Measurements from ENCODE around the gene ANTXR2.
A peak's percentile ranks its signal among the peaks of the same experiment; 100 is the strongest.
"Not testable (repeated sequence)": the region's sequence is repeated elsewhere in the genome, so short reads cannot be mapped to it uniquely, and the experiment has no call there.

Gene ANTXR2

DNA sequence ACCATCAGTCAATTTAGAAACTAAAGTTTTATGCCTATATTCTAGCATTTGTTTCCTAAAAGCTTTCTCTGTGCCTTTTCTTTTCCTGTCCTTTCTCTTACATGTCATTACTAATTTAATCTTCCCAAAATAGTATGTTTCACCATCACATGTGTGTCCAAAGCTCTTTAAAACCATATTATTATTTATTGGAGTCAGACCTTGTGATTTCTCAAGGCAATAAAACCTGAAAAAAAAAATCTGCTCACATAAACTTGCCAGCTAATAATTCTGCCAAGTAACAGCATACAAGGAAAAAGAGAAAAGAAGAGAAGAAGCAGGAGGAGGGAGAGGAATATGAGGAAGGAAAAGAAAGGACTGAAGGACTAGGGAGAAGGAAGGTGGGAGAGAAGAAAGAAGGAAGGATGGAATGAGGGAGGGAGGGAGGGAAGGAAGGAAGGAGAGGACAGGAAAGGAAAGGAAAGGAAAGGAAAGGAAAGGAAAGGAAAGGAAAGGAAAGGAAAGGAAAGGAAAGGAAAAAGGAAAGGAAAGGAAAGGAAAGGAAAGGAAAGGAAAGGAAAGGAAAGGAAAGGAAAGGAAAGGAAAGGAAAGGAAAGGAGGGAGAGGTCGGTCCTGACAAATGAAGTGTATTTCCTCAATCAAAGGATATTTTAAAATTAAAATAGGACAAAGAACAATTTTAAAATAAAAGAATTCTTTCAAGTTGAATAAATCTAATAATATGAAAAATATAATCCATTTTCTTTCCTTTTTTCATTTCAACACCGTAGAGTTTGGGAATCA, 57.4 kb downstream of the ANTXR2 start:
- DNase-seq, result no peak

DNA sequence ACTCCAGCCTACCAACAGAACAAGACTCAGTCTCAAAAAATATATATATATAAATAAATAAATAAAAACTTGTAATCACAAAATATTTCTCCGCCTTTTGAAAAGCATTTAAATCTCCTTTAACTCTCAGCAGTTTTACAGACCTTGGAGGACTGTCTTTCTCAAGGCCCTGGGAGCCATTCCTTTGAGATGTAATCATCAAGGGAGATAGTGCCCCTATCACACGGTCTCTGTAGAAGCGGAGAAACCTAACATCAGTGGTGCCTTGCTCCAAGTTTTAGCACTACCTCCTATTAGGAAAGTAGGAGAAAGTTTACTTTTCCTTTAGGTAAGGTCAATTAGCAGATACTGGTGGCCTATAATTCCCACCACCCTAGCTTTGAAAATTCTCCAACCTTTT, 58.5 kb downstream of the ANTXR2 start:
- no peak for DNase-seq

DNA sequence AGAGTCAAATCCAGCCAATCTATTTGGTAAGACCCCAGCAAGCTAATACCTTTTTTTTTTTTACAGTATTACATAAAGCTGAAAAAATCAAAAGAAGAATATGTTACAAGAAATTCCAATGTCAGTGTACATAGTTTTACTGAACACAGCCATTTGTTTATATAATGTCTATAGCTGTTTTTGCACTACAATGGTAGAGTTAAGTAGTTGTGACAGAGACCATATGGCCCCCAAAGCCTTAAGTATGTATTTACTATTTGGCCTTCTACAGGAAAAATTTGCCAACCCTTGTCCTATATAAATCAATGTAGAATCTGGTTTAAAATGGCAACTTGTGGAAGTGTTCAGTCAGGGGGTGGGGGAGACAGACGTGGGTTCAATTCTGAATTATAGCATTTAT, 60.7 kb downstream of the ANTXR2 start:
- no peak for DNase-seq

DNA sequence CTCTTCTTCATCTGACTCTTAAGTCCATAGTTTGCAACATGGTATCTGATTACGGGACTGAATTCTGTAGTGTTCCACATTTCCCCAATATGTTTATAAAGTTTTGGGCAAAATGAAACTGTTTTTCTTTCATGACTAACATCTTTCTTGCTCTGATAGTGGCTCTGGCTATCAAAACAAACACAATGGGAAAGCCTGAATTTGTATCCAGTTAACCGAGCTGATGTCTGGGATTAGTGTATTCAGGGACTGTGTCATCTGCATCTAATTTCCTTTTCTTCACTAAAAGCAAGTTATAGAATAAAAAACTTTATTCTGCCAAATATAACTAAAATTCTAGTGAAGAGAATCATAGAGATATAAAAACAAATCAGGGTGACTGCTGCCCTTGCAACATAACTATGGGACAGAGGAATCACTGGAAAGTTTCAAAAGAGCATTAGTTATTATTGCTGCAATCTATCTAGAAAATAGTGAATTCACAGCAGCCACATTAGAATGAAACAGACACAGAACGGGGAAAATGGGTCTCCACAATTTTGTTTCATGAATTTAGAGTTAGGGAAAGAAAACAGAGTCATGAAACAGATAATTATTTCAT, 61.3 kb downstream of the ANTXR2 start:
- DNase-seq, result no peak

DNA sequence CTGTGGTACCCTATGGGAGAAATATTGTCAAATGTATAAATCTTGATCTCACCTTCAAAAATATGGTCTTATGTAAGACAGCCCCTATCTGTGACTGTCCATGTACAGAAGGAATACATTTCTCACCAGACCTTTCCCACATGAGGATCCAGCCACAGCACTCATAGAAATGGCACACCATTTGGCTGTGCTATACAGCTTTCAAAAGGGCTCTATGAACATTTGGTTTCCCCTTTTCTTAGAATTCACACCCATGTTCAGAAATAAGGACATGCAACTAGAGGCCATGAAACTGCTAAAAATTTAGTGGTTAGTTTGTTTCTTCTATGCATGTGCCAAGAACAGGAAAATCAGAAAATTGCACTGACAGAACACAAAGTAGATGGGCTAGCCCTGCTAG, 62.7 kb downstream of the ANTXR2 start:
- no peak for DNase-seq

DNA sequence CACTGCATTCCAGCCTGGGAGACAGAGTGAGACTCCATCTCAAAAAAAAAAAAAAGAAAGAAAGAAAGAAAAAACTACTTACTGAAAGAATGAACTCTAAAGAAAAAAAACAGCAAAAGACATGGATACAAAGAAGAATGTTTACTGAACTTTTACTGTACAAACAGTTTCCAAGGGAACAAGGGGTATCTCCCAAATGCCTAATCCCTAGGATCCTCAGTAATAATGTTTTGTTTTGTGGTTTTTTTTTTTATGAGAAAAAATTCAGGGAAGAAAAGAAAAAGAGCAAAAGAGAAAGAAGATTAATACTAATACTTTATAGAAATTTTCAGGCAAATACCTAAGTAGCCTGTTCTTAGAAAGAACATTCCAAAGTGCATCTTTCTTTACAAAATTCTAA, 63.2 kb downstream of the ANTXR2 start:
- DNase-seq, result no peak

DNA sequence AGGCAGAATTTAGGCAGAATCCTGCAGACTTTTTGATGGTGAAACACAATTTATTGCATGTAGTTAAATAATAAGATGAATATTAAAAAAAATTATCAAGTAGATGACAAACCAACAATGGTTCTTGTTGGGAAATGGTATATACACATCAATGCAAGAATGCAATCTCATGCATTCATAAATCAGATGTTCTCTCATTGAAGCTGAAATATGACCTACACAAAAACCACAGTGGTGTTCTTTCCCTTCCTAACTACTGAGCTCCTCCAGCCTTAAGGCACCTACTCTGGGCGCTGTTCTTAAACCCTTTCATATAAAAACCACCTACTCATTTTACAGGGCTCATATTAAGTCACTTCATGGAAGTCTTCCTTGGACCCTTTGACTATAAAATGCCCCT, 64.1 kb downstream of the ANTXR2 start:
- DNase-seq, result no peak

DNA sequence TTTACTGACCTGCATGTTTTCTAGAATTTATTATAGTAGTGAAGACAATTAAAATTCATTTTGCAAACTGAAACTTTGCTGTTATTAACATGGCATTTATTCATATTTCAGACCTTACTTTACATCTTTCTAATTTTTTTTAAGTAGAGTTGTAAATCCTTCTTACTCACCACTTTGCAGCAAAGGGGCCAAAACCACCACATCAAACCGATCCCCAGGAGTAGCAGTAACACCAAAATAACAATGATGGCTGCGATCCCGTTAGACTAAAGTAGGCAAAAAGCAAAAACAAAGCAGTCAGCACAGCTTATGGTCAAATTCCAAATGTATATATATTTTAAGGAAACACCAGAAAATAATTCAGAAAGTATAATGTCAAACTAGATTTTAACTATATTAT, 64.7 kb downstream of the ANTXR2 start:
- no peak for DNase-seq

DNA sequence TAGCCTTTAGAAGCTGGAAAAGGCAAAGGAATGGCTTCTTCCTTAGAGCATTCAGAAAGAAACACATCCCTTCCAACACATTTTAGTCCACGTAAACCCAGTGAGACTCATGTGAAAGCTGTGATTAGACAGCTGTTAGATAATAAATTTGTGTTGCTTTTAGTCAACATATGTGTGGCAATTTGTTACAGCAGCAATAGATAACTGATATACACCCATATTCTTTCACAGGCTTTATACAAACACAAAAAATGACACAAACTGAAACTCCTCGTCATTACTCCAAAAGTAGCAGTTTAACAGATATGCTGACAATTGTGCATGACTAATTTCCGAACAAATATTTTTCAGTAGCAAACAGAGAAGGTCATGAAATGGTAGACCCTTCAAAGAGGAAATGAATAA, 65.3 kb downstream of the ANTXR2 start:
- DNase-seq, result no peak

DNA sequence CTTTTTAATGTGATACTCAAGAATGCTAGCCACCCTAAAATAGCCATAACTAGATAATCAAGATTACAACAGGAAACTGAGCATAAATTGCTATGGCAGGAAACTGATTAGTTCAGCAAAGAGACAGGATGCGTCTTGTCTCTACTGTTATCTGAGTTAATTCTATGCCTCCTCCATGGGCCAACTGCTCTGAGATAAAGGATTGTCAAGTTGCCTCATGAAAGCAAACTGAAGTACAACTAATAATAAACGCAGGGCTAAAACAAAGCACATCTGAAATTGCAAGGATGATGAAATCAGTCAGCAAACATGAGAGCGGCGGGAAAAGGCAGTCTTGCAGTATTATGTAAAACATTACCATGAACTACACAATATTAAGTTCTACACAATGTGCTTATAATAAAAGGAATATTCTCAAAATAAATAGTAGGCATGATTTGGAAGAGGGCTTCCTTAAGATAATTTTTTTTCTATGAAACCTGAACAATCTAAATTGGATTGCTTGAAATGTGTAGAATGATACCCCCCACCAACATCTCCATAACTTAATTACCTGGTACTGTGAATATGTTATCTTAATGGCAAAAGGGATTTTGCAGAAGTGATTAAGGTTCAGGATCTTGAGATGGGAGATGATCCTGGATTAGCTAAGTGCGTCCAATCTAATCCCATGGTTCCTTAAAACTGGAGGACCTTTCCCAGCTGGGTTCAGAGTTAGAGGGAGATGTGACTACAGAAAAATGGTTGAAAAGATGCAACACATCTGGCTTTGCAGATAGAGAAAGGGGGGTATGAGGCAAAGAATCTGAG, 65.9 kb downstream of the ANTXR2 start:
- no peak for DNase-seq

DNA sequence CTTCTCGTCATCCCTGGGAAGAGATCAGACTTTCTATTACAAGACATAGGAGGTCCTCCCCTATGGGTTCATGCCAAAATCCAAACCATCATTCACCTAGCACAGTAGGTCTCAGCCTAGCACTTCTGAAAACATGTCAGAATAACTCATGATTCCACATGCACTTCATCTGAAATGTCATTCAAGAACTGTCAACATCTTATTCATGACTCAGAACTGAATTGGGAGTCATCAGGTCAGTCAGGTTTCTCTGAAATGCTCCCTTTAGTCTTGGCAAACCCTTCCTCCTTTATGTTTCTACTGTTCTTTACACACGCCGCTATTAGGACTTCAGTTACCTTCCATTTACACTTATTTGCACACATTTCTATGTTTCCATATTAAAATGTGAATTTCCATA, 67.2 kb downstream of the ANTXR2 start:
- no peak for DNase-seq

DNA sequence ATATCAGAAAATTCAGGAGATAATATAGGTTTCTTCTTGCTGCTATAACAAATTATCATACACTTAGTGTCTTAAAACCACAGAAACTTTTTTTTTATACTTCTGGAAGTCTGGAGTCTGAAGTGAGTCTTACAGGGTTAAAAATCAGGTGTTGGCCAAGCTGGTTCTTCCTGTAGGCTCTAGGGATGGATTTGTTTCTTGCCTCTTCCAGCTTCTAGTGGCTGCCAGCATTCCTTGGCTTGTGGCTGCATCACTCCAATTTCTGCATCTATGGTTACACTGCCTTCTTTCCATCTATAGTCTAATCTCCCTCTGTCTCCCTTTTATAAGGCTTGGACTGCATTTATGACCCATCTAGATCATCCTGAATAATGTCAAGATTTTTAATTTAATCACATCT, 68.7 kb downstream of the ANTXR2 start:
- DNase-seq, result no peak

DNA sequence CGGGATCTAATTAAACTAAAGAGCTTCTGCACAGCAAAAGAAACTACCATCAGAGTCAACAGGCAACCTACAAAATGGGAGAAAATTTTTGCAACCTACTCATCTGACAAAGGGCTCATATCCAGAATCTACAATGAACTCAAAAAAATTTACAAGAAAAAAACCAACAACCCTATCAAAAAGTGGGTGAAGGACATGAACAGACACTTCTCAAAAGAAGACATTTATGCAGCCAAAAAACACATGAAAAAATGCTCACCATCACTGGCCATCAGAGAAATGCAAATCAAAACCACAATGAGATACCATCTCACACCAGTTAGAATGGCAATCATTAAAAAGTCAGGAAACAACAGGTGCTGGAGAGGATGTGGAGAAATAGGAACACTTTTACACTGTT, 70.5 kb downstream of the ANTXR2 start:
- DNase-seq, result not testable (repeated sequence)

DNA sequence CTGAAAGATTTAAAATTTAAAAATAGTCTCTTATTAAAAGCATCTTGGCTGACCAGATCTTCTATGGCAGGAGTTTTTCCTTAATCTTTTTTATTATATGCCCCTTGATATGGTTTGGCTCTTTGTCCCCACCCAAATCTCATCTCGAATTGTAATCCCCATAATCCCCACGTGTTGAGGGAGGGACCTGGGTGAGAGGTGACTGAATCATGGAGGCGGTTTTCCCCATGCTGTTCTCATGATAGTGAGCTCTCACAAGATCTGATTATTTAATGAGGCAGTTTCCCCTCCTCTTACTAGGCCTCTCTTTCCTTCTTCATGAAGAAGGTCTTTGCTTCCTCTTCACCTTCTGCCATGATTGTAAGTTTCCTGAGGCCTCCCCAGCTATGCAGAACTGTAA, 74.0 kb downstream of the ANTXR2 start:
- DNase-seq, result not testable (repeated sequence)

DNA sequence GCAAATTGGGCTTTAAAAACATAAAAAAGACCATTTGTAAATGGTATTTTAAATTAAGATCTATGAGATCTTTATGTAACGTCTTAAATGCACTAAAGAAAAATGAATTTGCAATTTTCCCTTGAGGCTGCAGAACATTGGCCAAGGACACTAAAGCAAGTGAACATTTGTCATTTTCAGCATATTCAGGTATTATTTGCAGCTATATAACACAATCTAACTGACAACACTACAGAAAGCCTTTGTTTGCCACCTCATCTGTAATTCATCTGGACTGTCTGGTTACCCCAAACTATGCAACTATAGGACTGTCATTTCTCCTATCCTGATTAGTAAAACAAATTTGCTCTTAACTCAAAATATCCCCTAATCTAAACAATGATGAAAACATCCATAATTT, 74.8 kb downstream of the ANTXR2 start:
- no peak for DNase-seq

DNA sequence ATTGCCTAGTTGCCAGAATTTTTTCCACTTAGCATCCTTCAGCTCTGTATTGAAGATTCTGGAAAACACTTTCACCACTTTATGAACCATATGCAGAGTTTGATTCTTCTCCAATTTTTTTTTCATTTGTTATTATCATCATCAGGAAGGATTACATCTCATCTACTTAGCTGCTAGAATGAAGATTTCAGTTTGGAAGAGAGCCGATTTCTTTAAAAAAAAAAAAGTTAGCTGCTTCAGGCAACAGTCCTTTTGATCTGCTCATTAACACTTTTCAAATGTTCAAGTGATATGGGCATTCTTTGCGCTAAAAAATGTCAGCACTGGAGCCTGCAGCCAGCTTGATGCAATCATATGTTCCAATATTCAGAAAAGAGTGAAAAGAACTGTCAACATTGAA, 76.2 kb downstream of the ANTXR2 start:
- DNase-seq, result peak; percentile 45

DNA sequence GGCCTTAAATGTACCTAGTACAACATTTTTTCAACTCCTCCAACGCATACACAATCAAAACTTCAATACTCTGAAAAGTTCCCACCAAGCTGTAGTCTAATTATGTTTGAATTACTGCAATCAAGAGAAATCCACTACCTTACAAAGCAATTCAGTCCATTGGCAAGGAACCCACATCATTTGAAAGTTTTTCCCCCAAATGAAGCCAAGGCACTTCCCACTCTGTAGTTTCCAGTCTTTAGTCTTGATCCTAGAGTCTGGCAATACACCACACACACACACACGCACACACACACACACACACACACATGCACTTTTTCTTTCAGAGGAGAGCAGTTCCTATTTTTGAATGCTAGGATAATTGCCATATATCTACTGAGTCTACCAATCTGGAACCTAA, 79.6 kb downstream of the ANTXR2 start:
- DNase-seq, result no peak

DNA sequence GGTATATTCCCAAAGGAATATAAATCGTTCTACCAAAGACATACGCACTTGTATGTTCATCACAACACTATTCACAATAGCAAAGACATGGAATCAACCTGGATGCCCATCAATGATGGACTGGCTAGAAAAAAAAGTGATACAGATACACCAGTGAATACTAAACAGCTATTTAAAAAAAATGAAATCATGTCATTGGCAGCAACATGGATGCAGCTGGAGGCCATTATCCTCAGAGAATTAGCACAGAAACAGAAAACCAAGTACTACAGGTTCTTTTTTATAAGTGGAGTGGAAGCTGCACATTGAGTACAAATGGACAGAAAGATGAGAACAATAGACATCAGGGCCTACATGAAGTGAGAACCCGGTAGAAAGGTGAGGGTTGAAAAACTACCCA, 81.4 kb downstream of the ANTXR2 start:
- no peak for DNase-seq

DNA sequence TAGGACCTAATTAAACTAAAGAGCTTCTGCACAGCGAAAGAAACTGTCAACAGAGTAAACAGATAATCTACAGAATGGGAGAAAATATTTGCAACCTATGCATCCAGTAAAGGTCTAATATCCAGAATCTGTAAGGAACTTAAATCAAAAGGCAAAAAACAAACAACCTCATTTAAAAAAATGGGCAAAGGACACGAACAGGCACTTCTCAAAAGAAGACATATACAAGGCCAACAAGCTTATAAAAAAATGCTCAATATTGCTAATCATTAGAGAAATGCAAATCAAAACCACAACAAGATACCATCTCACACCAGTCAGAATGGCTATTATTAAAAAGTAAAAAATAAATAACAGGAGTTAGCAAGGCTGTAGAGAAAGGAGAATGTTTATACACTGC, 81.9 kb downstream of the ANTXR2 start:
- DNase-seq, result not testable (repeated sequence)

DNA sequence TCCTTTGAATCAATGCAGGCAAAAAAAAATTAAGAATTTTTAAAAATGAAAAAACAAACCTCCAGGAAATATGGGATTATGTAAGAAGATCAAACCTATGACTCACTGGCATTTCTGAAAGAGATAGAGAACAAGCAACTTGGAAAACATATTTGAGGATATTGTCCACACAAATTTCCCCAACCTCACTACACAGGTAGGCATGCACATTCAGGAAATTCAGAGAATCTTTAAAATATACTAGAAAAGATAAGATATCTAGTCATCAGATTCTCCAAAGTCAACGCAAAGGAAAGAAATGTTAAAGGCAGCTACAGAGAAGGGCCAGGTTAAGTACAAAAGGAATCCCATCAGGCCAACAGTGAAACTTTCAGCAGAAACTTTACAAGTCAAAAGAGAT, 85.6 kb downstream of the ANTXR2 start:
- DNase-seq, result no peak

DNA sequence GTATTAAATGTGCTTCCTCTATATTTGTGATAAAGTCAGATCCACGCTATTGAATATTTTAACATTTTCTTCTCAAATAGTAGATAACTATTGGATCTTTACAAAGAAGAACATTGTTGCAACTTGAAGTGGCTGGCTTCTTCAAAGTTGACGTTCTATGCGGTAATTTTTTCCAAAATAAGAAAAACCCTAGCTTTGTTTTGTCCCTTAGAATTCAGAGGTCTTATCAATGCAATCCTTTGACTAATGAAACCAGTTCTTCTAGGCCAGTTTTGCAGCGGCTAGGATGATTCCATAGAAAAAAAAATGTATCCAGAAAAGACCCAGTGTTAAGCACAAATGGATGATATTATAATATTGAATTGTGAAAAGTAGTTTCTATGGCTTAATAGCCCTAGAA, 89.6 kb downstream of the ANTXR2 start:
- DNase-seq, result no peak

DNA sequence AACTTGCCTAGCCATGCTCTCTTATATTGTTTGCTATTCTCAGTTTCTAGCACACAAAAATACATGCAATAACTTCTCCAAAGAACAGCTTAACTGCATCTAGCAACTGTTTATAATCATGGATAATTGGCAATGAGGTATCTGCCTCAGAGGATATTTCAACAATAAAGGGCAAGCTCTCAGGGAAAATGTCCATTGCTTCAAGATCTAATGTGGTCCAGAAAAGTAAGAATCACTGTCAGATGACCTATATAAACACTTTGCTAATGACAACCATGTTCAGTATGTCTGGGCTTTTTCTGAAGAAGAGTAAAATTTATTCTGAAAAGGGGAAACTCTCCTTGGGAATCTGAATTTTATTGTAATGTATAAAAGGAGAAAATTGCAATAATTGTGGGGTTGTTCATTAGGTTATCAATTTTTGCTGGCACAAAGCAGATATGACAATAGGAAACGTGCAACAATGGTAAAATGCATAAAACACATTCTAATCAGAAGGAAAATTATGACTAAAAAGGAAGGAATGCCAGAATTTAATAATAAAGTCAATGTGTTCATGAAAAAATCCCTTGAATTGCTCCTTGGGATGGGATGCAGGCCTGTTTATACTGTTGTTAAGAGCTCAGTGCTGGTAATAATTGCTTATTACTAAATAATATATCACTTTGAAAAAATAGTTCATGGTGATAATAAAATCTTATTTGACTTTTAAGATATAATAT, 90.3 kb downstream of the ANTXR2 start:
- no peak for DNase-seq

DNA sequence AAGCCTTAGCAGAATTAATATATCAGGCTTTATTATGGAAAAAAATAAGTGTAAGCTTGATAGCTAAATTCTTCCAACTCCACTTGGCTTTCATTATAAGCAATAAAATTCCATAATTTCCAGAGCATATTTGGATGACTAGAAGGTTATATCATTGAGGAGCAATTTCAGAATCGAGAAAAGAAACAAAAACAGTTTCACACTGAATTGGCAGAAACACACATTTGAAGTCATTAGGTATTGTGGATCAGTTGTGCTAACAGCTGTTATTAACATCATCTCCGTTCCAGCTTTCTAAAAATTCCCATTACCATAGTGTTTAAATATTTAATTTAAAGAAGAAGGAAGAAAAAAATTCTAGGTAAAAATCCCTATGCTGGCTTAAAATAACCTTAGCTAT, 92.6 kb downstream of the ANTXR2 start:
- DNase-seq, result peak; percentile 17

All from NCI-H446 treated with DMSO at 0.1 percent for 48 hours (cell line).